ENCODE results near the gene TNS3.

The TNS3 gene

GRCh38 chr7:47400741-47401206 is 181.1 kb downstream of the TNS3 start:
- no peak for DNase-seq

- DNase-seq: no peak
Measured at GRCh38 chr7:47400001-47400400, 181.9 kb downstream of the TNS3 start.

DNA sequence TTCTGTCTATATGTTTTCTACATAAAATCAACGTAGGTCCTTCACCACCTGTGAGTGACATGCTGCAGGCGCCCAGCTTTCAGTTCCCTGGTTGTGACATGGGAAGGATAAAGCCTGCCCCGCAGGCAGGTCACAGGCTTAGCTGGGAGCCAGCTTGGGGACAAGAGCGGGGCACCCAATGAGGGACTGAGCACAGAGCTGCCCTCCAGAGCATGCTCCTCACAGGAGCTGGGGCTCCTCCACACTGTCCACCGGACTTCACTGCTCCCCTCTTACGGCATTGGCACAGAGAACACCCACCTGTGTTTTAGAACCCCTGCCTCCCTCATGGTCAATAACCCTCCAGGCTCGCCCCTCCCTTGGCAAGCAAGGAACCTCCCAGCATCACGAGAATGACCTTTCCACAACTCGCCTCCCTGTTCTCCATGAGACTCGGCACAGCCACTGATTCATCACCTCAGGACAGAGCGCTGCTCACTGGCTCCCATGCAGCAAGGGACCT is 187.1 kb downstream of the TNS3 start:
- DNase-seq: no peak

DNA sequence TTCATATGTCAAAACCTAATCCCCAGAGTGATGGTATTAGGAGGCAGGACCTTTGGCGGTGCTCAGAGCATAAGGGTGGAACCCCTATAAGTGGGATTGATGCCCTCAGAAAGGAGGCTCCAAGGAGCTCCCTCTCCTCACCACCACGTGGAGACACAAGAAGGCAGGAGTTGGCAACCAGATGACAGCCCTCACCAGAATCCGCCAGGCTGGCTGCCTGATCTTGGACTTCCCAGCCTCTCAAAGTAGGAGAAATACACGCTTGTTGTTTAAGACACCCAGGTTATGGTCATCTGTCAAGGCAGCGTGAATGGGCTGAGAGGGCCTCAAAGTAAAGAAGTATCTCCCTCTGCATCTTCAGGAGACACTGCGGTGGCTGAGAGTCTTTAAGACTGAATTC is 187.7 kb downstream of the TNS3 start:
- no peak for DNase-seq

DNA sequence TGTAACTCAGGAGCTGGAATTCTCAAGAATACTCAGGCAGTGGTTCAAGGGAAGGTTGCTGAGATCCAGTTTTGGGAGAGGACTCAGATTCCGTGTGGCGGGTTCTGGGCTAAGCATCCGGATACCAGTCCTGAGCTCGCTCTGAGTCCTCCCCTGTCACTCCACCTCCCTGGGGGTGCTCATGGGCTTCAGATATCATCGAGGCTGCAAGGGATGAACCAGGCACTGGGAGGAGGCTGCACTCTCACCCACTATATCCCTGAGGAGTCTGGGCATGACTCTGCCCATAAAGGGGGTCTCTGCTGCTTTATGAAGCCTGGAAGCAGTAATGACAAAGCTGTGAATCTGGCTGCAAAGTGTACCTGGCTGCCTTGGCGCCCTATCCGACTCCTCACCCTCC is 188.5 kb downstream of the TNS3 start:
- no peak for DNase-seq

DNA sequence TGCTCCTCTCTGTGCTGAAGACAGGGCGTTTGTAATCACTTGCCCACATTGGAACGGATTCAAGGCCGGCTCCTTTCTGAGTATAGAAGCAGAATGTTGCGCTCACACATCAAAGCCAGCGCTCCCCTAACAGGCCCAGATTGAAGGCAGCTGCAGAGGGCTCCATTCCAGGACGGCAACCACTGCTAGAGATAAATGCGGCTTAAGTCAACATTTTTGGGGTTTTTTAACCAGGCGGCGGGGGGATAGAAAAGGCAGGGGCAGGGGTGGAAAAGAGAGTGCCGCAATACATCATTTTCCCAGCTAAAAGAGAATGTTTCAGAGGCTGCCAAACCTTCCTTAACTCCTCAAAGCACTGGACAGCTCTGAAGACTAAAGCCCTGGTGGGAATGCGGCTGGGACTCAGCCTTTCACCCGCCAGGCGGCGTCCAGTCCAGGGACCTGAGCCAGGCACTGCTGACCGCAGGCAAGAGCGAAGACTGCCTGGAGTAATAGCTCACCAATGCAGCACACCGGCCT is 189.6 kb downstream of the TNS3 start:
- no peak for DNase-seq

DNA sequence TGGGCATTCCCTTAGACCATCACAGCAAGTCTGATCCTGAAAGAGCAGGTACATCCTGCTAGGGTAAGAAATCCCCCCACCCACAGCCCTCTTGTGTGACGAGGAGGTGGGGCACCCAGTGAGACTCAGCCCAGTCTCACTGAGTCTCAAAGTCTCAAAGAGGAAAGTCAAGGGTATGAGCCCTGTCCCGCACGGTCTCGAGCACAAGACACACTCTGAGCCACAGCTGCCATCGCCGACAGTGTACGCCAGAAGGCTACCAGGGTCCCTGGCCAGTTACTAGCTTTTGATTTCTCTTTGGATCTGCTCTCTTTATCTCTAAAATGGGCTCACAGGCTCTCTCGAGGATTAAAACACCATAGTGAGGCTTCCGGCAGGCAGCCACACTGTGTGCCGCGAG is 190.2 kb downstream of the TNS3 start:
- no peak for DNase-seq

- DNase-seq: no peak
Measured at GRCh38 chr7:47390914-47391313, 191.0 kb downstream of the TNS3 start.

DNA sequence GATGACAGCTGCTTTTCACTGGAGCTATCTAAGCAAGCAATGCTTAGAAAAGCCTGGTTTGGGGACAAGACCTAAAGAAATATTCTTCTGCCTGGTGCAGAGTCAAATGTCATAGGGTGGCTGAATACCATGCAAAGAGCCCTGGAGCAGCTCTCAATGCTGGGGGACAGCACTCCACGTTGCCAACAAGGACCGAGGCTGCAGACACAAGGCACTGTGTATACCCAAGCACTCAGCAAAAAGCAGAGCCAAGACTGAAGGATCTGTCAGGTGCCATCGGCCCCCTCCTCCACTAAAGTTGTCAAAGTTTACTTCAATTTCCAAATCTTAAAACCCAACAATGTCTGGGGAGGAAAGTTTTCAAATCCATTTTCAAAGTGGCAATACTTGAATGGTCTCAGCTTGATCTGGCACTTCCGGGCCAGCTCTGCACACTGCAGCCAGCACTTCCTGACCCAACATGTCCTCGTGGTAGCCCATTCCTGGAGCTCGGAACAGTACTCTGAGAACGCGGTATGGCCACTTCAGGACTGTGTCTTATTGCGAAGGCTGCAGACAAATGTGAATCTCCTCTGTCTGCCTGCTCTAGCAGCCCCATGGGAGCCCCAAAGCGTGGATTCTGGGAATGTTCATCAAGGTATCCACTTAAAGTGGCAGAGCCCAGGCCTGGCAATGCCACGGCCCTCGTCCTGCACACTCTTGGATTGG is 191.8 kb downstream of the TNS3 start:
- DNase-seq: no peak

- no peak for DNase-seq
Measured at GRCh38 chr7:47389171-47389922, 192.6 kb downstream of the TNS3 start.

DNA sequence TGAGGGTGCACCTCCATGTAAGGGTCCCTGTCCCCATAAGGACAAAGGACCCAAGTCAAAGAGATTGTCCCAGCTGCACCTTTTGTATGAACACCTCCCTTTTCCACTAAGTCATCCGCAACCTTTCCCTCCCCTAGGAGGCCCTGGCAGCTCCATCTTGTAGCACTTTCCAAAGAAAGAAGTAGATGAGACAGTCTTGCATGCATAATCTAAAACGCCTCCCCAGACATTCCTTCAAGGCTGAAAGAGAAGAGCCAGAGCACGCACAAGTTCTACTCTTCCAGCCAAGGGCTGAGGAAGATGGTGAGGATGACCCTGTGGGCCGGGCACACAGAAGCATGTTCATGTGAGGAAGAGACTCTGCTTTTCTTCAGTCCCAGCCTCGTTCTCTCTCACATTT is 194.4 kb downstream of the TNS3 start:
- no peak for DNase-seq

DNA sequence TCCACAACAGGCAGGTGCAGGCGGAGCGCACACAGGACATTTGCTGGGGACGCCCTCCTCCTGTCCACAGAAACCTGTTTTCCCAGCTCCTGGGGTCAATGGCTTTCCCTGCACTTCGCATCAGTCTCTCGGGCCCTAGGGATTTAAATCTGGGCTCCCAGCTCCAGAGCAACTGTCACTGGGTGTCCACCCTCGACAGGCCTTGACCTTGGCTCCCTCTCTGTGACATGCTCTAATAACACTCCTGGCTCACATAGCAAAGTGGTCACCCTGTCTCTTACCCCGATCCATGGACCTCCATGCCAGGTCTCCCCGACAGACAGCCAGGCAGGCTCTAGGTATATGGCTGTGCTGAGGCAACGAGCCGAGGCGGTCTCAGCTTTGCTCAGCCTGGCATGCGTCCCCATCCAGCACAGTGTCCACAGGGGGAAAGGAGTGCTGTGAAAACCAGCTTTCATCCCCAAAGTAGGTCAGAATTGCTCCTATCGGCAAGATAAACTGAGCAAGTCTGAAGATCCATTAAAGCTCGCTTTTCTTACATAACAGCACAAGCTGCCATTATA is 195.6 kb downstream of the TNS3 start:
- no peak for DNase-seq

DNA sequence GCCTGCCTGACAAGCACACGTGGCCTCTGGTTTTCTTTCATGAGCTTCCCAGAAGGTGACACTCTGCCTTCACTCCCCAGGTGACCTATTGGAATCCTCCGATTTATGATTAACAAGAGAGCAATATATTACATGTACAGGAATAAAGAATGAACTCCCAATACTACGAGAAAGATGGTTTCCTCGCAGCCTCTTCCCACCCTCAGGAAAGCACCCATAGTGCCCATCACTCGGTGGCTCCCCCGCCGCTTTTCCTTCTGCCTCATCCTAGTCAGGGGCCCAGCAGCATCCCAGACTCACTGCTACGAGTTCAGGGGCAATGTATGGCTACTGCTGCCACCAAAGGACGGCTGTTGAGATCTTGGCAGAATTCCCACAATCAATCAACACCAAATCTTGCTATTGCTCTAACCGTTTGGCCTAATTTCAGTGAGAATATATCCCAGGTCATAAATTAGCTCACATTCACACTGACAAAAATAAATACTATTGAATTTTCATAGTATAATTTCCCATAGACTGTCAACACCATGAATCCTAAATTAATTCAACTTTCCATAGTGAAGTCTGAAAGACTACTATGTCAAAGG is 196.3 kb downstream of the TNS3 start:
- no peak for DNase-seq

DNA sequence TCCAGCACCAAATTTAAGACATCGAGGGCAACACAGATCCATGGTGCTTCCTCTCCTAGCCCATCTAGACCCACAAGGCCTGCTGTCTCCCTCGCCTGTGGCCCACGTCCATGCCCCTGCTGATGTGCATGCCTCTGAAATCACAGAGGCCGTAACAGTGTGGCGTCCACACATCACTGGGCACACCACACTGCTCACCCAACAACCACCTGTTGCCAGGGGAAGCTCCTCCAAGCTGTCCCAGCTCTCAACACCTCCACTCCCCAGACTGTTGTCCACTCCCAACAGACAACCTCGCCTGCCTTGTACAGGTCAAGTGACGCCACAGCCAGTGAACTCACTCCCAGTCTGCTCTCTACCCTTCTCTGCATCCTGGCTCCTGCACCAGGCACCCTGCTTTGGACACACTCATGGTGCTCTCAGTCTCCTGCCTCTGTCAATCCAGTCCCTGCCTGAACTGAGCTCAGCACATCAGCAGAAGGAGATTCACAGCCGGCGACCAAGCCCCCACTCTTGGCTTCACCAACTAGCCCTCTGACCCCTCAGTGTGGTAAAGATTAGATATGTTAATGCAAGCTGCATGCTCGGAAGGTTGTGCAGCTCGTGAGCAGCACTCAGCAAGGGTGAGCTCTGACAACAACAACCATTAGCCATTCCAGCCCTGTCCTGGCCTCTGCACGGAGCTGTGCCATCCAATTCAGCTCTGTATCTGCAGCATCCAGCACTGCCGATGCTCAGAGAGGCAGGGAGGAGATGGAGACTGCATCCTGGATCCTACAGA is 197.0 kb downstream of the TNS3 start:
- no peak for DNase-seq

DNA sequence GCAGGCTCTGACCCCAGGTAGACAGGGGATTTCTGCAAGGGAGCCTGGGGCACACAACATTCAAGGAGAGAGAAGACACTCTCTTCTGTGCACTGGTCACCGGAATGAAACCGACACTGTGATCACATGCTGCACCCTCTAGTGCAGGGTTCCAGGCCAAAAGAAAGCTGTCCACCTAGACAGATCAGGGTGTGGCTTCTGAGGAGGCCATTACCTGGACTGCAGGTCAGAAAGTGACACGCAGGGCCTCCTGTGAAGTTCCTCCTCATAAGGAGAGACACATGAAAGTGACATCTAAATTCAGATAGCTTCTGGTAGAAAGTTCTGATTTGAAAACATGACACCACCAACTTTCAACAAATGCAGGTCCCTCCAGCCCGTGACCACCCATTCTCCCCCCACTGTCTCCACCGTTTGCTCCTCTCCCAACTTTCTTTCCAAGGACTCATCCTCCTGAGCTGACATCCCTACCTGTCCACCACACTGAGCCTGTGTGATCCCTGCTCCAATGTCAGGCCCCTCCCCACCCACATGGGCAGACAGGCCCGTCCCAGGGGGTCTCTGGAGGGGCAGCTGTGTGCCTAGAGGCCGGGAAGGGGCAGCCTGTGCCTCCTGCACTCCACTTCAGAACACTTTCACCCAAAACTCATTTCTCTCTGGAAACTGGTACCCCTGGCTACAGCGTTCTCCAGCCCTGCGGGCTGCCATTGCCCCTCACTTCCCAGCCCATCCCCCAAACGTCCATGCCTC is 198.0 kb downstream of the TNS3 start:
- DNase-seq: no peak

GRCh38 chr7:47383072-47383471 is 198.8 kb downstream of the TNS3 start:
- DNase-seq: no peak

DNA sequence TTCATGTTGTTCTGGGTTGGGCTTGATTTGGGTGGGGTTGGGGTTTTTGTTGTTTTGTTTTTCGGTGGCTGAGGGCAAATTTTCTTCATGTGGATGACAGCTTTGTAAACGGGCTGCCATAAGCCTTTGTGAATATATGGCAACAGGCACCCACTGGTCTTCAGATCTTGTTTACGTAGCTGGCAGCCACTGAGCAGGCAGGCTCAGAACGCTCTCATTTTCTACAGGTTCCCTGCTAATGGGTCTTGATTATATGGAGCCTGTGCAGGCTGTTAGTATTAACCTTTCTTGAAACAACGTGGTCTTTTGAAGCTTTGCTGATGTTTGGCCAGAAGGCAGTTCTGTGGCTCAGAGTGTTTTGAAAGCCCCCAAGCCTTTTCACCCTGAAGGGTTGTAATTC is 199.7 kb downstream of the TNS3 start:
- no peak for DNase-seq

- no peak for DNase-seq
Measured at GRCh38 chr7:47381134-47381495, 200.8 kb downstream of the TNS3 start.

DNA sequence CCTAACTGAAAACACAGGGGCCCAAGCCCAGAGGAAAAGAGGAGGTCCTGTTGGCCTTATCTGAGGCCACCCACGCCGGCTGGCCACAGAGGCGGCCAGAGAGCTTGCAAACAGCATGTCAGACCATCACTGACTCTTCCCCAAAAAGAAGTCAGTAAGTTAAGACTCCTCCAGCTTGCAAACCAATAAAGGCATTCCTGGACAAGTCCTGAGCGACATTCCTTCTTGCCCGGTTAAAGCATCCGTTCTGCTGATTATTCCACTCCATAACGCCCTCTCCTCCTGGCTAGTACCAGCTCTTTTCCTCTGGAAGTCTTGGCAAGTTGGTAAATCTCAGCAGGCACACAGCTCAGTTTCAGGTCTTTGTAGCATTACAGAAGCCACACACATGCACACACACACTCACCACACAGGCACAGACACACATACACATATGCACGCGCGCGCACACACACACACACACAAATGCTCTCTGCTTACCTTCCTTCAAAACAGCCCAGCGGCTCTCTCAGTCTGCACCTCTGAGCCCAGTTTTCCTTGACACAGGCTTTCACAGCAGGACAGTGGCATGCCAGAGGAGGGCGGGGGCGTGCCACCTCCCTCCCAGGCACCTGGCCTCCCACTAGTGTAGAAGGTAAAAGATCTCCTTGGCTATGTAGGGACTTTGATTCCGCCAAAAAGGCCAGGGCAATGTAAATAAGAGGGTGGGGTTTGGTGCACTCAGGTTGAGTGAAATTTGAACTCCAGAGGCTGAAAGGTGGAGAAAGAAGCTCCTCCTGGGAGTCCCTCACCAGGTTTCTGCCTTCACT is 201.4 kb downstream of the TNS3 start:
- DNase-seq: no peak

DNA sequence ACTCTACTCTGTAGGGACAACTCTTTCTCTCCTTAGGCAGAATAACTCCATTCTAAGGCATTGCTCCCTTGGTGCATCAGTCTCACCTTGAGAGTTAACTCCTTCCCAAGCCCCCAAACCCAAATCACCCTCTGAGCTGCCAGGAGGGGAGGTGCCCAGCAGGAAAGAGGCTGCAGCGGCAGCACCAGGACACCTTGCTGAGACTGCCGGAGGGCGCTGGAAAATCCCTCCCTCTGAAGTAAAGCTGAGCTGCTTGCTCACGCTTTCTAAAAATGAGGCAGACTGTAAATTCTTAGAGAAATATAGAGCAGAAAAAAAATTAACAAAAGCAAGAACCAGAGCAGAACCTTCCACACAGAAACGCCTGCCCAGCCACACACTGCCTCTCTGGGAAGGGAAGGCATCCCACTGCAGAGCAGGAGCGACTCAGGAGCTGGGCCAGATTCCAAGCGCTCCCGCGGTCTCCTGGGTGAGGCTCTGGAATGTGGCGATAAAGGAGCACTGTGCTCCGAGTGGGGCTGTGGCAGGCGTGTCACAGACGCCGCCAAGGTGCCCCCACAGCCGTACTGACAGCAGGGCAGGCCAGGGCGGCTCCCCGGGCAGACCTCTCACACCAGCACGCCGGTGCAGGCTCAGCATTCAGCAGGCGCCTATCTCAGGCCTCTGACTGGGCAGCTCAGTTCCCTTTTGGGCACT is 202.1 kb downstream of the TNS3 start:
- DNase-seq: no peak

Measured in DMS79 (cell line).